NCI-H2227 treated with DMSO at 0.1 percent for 48 hours (cell line): ENCODE measurements around the gene NCOR1.
"Not testable (repeated sequence)": the region's sequence is repeated elsewhere in the genome, so short reads cannot be mapped to it uniquely, and the experiment has no call there.

ENCODE experiments used
- DNase-seq: peaks from one replicate; lab custom pipeline; 2025; lab: John Stamatoyannopoulos, UW

Gene NCOR1

GRCh38 chr17:16215273-16215964, at the start of gene NCOR1:
TSS of gene NCOR1 (minus strand) at chr17:16215534. CDS start at chr17:16194569, 20,965 bp downstream.
- peak; percentile 76 for DNase-seq

DNA sequence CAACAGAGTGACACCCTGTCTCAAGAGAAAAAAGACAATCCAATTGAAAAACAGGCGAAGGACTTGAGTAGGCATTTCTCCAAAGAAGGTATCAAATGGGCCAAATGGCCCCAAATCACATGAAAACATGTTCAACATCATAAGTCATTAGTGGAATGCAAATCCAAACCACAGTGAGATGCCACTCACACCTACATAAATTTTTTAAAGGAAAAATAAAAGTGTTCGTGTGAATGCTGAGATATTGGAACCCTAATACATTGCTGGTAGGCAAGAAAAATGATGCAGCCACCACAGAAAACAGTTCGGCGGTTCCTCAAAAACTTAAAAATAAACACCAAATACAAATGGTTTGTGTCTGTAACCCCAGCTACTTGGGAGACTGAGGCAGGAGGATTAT, 46.9 kb upstream of the NCOR1 start:
- DNase-seq = no peak

GRCh38 chr17:16261049-16261448, 45.7 kb upstream of the NCOR1 start:
- DNase-seq = no peak

GRCh38 chr17:16259926-16260325, 44.6 kb upstream of the NCOR1 start:
- no peak for DNase-seq

- DNase-seq = no peak
Measured at GRCh38 chr17:16258901-16259300, 43.6 kb upstream of the NCOR1 start.

GRCh38 chr17:16255481-16255921, 40.2 kb upstream of the NCOR1 start:
- no peak for DNase-seq

- no peak for DNase-seq
Measured at GRCh38 chr17:16254773-16255400, 39.6 kb upstream of the NCOR1 start.

- DNase-seq = no peak
Measured at GRCh38 chr17:16251556-16251955, 36.2 kb upstream of the NCOR1 start.

DNA sequence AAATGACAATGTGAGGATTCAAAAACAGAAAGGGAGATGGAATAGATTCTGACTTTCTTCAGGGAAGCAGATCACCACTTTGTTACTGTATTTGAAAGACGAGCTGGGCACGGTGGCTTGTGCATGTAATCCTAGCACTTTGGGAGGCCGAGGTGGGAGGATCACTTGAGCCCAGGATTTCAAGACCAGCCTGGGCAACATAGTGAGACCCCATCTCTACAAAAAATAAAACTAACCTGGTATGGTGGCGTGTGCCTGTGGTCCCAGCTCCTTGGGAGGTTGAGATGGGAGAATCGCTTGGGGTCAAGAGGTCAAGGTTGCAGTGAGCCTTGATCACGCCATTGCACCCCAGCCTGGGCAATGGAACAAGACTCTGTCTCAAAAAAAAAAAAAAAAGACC, 35.7 kb upstream of the NCOR1 start:
- no peak for DNase-seq

DNA sequence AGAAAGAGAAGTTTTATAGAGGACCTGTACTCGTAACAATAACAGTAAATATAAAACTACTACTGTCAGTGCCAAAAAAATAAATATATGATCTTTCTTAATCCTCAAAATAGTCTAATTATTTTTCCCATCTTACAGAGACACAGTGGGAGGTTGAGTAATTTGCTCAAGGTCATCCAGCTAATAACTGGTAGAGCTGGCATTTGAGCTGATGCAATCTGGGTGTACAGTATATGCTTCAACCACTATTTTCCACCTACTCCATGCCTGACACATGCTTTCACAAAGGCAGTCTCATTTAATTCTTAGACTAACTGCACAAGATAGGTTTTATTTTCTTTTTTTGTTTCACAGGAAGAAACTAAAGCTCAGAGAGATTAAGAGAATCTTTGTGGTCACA, 35.3 kb upstream of the NCOR1 start:
- DNase-seq = no peak

DNA sequence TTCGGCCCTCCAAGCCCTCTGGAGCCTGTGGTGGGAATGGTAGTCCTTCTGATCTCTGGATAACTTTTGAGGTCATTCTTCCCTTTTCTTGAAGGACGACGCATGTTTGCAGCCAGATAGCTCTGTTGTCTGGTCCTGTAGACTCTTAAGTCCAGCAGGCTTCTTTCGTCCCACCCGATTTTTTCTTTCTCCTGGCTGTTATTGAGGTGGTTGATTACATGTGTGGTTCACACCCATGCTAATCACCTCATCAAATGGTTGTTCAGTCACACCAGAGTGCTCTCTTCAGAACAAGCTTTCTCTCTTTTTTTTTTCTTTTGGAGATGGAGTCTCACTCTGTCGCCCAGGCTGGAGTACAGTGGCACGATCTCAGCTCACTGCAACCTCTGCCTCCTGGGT, 32.3 kb upstream of the NCOR1 start:
- no peak for DNase-seq

DNA sequence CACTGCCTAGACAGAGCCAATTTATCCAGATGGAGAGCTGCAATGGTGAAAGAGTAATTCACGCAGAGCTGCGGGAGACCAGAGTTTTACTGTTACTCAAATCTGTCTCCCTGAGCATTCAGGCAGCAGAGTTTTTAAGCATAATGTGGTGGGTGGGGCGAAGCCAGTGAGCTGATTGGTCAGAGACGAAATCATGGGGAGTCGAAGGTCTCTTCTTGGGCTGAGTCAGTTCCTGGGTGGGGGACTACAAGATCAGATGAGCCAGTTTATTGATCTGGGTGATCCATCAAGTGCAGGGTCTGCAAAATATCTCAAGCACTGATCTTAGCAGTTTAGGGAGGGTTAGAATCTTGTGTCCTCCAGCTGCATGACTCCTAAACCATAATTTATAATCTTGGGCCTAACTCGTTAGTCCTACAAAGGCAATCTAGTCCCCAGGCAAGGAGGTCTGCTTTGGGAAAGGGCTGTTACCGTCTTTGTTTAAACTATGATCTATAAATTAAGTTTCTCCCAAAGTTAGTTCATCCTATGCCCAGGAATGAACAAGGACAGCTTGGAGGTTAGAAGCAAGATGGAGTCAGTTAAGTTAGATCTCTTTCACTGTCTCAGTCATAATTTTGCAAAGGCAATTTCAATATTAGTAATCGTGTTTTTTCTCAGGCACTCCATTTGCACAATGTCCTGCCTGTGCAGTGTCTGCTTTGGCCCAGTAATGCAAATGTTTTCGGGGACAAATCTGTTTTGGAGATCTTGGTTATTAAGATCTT, 28.6 kb upstream of the NCOR1 start:
- no peak for DNase-seq

DNA sequence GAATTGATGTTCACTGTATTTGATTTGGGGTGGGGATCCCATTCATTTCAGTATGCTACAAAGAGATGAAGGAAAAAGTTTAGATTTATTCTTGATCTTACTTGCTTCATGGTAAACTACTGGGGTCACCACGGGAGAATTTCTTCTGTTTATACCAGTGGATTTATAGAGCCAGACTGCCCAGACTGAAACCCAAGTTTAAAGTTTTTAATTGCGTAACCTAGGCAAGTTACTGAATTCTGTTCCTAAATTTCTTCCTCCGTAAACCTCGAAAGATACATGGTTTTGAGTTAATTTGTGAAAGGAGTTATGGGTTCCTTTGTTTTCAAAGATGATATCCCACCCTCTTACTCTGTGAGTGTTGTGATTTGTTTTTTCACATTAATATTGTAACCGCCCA, 28.1 kb upstream of the NCOR1 start:
- DNase-seq = no peak

- no peak for DNase-seq
Measured at GRCh38 chr17:16241906-16242399, 26.6 kb upstream of the NCOR1 start.

GRCh38 chr17:16239931-16240330, 24.6 kb upstream of the NCOR1 start:
- DNase-seq = no peak

- DNase-seq = no peak
Measured at GRCh38 chr17:16232391-16232790, 17.1 kb upstream of the NCOR1 start.

GRCh38 chr17:16229912-16230561, 14.7 kb upstream of the NCOR1 start:
- not testable (repeated sequence) for DNase-seq

- no peak for DNase-seq
Measured at GRCh38 chr17:16222406-16222805, 7.1 kb upstream of the NCOR1 start.

- DNase-seq = peak; percentile 80
Measured at GRCh38 chr17:16217002-16217635, 1.8 kb upstream of the NCOR1 start, which contains the start of gene PIGL. TSS of gene PIGL (plus strand) at chr17:16217210. CDS start at chr17:16217227, 17 bp downstream.

DNA sequence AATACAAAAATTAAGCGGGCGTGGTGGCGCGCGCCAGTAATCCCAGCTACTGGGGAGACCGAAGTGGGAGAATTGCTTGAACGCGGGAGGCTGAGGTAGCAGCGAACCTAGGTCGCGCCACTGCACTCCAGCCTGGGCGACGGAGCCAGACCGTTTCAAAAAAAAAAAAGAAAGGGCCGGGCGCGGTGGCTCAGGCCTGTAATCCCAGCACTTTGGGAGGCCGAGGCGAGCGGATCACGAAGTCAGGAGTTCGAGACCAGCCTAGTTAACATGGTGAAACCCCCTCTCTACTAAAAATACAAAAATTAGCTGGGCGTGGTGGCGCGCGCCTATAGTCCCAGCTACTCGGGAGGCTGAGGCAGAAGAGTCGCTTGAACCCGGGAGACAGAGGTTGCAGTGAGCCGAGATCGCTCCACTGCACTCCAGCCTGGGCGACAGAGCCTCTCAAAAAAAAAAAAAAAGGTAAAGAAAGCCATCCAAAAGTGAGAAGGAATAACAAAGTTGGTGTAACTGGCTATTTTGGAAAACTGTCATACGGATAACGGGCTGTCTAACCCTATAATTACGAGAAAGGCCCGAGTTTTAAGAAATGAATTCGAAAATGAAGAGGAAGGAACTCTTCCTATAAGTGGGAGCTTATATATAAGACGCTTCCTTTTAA, 1.1 kb upstream of the NCOR1 start:
- not testable (repeated sequence) for DNase-seq

- DNase-seq = no peak
Measured at GRCh38 chr17:16215965-16216316, 607 bp upstream of the NCOR1 start.

DNA sequence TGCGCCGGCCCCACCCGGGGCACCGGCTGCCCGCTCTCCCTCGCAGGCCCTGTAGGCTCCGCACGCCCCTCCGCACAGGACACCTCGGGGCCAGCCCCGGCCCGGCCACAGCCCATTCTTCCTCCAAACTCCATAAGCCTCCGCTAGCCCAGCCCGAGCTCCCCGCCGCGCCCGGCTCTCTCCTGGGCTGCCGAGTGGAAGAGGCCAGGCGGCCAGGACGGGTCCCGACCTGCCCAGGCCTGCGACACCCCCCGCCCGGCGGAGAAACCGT, 397 bp downstream of the NCOR1 start:
- DNase-seq = no peak
